GM19468 (cell line): ENCODE results near the gene FIBIN.
"Not testable (repeated sequence)": the region's sequence is repeated elsewhere in the genome, so short reads cannot be mapped to it uniquely, and the experiment has no call there.

Experiments
- ATAC-seq: cut with Tn5 transposase; IDR thresholded peaks from one replicate; pipeline ENCODE4 v1.9.1; 2021; ENCODE audit warnings: mild to moderate bottlenecking, moderate library complexity, moderate number of reproducible peaks; ENCODE audit not compliant: unreplicated experiment; ENCODE audit errors: extremely low read depth

Gene FIBIN

DNA sequence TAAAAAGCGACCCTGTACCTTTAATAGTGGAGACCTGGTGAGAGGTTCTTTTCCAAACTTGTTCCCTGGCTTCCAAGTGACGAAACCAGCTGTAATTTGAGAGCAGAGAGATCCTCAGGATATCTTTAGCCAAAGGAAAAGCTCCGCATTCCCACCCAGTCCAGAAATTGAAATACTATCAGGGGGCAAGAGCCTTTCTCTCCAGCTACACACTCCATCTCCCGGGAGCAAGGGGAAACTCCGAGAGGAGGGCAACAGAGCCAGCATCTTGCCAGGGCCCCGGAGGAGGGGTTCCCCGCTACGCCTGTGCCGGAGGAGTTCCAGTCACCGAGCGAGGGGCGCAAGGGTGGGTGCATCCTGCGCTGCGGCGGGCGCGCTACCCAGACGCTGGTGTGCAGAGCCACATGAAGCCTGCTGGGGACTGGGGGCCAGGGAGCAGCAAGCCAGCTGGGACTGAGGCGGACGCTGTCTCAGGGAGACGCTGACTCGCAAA, at the start of gene FIBIN:
Gene FIBIN (plus strand): TSS at position 148 of the 493 bp plus-strand sequence. CDS start 415 bp downstream, outside the sequence.
- ATAC-seq: no peak

DNA sequence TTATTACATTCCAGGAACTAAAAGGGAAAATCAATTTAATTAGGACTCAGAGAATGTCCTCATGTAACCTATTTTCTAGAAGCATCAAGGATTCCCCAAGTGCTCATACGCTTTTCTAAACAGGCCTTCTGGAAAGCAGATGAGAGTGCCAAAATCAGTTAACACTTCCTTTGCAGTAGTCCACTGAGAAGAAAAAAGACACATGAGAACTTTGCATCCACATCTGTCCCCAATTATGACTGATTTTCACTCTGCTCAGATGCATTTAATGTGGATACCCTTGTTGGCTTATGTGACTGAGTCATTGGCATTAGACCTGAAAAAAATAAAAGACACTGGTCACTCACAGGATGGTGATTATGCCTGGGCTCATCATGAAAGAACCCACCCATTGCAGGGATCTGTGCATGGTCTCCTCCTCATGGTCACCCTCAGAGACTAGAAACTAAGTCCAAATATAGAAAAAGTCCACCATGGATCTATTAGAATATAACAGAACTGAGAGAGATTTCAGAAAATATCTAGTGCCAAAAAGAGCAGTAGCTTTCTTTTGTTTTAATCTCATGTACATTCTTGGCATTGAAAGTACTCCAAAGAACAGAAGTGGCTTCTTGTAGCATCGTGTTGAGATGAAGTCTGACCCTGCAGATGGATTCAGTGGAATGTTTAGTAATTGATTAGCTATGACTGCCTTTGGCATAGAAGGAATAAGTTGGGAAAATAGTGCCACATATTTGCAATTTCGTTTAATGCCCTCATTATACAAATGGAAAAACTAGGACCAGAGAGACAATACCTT, 48.8 kb upstream of the FIBIN start:
- ATAC-seq: no peak

DNA sequence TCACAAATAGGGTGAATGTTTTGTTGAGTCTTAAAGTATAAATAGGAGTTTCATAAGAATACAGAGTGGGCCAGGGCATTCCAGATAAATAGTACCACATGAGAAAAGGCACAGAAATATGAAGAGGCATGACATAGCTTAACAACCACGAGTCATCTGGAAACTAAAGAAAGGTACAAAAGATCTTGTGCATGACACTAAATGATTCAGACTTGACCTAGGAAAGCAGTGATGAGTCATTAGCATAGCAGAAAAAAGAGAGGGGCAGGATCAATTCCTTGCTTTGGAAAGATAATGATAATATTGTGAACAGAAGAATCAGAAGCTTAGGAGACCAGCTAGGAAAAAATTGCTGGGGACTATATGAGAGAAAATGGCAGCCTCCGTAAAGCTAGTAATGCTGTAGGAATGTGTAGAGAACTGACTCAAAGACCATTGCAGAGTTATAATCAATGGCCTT, 47.6 kb upstream of the FIBIN start:
- no peak for ATAC-seq

DNA sequence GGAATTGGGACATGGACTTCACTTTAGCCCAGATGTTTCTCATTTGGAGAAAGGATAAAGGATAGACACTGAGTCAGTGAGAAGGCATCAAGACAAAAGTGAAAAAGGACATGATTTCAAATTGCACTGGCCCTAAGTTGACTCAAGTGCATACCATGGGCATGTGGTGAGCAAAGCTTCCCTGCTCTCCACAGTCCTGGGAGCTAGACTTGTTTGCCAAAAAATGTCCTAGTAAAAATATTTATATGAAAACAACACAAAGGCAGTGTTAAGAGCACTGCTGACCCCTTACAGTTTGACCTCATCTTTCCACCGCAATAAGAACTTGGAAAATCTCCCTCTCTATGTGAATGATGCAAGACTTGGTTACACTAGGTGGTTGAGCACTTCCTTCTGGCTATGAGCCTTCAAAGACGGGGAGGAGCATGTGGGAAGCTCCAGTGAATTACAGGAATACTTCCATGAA, 46.5 kb upstream of the FIBIN start:
- ATAC-seq: no peak

DNA sequence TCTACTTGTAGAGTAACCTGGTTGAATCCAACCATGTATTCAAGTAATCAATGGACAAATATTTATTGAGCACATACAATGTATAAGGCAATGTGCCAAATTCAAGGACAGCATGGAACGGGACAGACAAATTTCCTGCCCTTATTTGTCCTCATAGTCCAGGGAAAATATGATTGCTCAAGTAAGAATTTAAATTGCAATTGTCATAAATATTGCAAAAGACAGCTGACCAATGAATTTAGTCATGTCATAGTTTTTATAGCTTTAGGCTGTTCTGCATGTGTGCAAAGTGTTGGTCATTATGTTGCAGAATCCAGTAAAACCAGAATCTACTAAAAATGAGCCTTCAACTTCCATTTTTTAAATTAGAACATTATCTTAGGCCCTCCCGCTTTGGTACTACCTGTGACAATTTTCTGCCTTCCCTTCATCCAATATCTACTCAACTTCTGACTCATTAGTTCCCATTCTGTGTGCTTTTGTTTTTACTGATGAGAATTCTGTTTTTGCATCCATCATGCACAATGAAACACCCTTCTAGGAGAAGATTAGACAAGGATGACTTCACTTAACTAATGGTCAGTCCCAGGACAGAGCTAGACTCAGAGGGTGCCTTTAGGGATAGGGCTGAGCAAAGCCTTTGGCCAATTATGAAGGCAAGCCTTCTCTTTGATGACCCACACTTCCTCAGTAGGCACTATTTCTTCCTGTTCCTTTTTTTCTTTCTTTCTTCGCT, 45.8 kb upstream of the FIBIN start:
- ATAC-seq: no peak

DNA sequence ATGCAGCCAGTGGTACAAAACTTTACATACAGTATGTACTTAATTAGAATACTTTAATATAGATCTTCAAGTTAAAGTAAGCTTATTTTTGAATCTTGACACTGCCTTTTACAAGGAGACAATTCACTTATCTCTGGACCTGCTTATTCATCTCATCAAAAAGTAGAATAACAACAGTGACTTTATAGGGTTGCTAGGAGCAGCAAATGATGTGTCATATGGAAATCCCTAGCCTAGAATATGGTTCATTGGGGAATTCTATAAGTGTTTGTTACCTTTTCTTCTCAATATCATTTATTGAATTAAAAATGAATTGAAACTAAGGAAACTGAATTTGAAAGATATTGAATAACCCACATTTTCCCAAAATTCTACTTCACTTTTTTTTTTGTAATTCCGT, 45.0 kb upstream of the FIBIN start:
- no peak for ATAC-seq

- no peak for ATAC-seq
These were observed 44.1 kb upstream of the FIBIN start for GRCh38 chr11:26949846-26950245.

DNA sequence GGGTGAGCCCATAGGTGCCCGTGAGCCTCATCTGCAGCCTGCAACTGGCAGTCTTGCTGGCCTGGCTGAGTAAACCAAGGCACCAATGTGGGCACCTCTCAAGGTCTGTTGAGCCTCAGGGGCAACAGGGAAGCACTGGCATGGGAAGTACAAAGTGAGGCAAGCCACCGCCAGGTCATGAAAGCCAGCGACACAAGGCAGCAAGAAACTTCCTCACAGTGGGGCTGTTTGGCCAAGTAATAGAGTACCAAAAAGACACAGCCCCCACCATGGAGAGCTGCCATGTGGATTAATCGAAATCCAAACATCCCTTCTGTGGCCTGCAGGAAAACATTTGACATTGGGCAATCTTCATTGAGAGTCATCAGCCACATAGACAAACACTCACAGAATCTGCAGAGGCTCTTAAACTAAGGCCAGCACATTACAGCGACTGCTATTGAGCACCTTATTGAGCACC, 43.6 kb upstream of the FIBIN start:
- ATAC-seq: no peak

DNA sequence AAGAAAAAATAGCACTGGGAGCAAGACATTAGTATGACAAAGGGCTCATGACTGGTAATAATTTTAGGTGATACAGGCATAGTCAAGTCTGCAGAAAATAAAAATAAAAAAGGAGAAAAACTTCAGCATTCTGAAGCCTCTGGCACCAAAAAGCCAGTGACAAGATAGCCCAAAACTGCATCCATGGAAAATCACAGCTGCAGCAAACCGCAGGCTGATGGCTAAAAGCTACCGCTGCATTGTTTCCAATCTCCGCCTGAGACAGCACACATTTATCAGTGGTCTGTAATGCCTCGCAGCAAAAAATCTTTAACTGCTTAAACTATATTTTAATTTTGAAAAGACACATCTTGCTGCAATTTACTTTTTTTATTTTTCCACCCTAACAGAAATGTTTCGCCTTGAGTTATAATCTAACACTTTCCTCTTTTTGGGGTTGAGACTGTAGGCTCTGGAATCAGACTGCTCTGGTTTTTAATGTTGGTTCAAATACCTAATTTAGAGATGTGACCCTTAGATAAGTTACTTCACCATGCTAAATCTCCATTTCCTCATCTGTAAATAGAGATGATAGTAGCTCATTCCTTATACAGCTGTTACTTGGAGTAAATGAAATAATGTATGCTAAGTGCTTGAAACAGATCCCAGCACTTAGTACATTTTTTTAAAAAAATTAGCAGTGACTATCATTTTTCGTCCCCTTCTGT, 42.0 kb upstream of the FIBIN start:
- no peak for ATAC-seq

DNA sequence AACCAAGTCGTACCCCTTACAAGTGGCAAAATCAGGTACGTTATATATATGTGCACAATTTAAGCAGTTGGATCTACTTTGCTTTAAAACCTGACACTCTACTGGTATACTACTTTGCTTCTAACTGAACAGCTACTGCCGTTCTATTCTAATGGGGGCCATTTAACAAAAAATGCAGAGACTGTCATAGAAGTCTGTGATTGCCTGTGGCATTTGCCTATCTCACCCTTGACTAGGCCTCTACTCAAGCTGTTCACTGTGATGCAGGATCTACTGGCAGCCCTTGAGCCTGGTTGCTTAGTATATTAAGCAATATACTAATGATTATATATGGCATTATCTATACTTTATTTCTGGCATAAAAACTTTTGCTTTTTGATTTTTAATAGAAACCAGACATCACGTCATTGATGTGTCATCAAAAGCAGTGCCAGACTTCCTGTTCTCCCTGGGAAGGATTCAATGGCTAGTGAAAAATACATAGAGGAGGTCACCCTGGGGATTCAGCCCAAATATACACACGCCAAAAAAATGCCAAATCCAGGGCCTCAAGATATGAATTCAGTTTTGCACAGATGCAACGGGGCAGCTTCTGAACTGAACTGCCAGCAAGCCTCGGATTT, 40.0 kb upstream of the FIBIN start:
- no peak for ATAC-seq

DNA sequence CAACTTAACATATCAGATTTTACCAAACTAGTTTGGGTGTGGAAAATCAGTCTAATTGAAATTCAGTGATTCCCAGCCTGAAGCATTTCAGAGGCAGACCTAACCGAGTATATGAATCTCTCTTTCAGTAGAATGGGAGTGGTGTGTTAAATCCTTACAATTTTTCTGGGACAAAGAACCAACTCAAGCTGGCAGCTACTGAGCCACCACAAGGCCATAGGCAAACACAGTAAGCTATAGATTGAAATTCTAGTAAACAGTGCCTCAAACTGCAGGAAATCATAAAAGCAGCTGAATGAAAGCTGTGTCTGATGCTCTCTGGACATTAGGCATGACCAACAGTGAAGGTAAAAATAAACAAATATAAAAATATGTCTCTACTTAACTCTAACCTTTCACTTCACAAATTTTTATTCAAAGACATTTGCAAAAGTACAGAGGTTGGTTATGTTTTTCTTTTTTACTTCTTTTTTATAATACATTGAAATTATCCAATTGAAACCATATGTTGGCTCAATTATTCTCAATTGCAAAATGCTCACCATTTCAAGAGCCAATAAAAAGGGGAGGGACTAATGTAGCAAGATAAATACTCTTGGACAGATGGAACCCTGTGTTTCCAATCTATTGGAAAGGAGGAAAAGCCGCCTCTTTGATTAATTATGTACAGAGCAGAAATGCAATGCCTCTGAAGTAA, 35.8 kb upstream of the FIBIN start:
- ATAC-seq: no peak

- no peak for ATAC-seq
These were observed 35.2 kb upstream of the FIBIN start for GRCh38 chr11:26958702-26959049.

DNA sequence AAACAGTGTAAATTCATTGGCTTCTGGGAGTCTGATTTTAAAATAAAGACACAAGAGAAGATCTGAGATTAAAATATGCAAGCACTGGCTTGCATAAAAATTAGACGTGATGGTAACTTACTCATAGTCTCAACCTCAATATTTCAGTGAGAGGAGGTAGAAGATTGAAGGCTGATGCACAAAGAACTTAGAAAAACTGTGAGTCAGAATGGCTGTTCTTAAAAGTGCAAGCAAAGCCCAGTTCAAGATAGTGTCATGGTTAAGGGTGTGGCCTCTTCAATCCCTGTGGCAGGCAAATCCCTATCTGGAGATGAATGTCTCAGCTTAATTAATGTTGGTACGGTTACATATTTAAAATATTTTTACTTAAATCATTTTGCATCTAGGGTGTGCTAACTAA, 33.6 kb upstream of the FIBIN start:
- ATAC-seq: no peak

GRCh38 chr11:26963764-26964163, 30.1 kb upstream of the FIBIN start:
- no peak for ATAC-seq

- no peak for ATAC-seq
These were observed 29.6 kb upstream of the FIBIN start for GRCh38 chr11:26964339-26964738.

GRCh38 chr11:26964847-26965485, 28.9 kb upstream of the FIBIN start:
- not testable (repeated sequence) for ATAC-seq

- ATAC-seq: no peak
These were observed 22.0 kb upstream of the FIBIN start for GRCh38 chr11:26971961-26972360.

- no peak for ATAC-seq
These were observed 19.7 kb upstream of the FIBIN start for GRCh38 chr11:26974069-26974783.
